GM12891 (cell line): ENCODE results near the gene LHFPL2.
A peak's percentile ranks its signal among the peaks of the same experiment; 100 is the strongest.

Source experiments
- DNase-seq: peaks from one replicate; pipeline ENCODE4 v3.0.0; 2011; ENCODE audit warnings: low spot score; ENCODE audit not compliant: insufficient read length
- FAIRE-seq: peaks from 2 replicates; lab custom pipeline; 2011; peaks lifted over from hg19 to GRCh38; lab: Jason Lieb, UNC
- PAX5 ChIP-seq: IDR thresholded peaks from 2 replicates; pipeline ENCODE4 v1.6.1; 2011; ENCODE audit warnings: low read length, moderate library complexity, mild to moderate bottlenecking; ENCODE audit not compliant: insufficient read depth, severe bottlenecking
- POLR2A ChIP-seq: IDR thresholded peaks from 2 replicates; pipeline ENCODE4 v1.6.1; 2011; ENCODE audit warnings: low read depth, low read length, control low read depth
- POLR2AphosphoS5 ChIP-seq: IDR thresholded peaks from 2 replicates; pipeline ENCODE4 v1.6.1; 2011; ENCODE audit warnings: low read depth, low read length, control low read depth
- POU2F2 ChIP-seq: IDR thresholded peaks from 2 replicates; pipeline ENCODE4 v1.6.1; 2011; ENCODE audit warnings: low read depth, mild to moderate bottlenecking, control low read depth, low read length, moderate library complexity
- SPI1 ChIP-seq: IDR thresholded peaks from 2 replicates; pipeline ENCODE4 v1.6.1; 2011; ENCODE audit warnings: low read depth, low read length, control low read depth
- TAF1 ChIP-seq: IDR thresholded peaks from 2 replicates; pipeline ENCODE4 v1.6.1; 2011; ENCODE audit warnings: low read depth, low read length, control low read depth

Gene LHFPL2

GRCh38 chr5:78653681-78654366 lies 5.3 kb upstream of the LHFPL2 start:
- FAIRE-seq (no peak), DNase-seq (no peak)
- TF ChIP-seq POU2F2 (no peak), PAX5 (no peak), POLR2A (no peak), POLR2AphosphoS5 (no peak), SPI1 (no peak), TAF1 (no peak)

DNA sequence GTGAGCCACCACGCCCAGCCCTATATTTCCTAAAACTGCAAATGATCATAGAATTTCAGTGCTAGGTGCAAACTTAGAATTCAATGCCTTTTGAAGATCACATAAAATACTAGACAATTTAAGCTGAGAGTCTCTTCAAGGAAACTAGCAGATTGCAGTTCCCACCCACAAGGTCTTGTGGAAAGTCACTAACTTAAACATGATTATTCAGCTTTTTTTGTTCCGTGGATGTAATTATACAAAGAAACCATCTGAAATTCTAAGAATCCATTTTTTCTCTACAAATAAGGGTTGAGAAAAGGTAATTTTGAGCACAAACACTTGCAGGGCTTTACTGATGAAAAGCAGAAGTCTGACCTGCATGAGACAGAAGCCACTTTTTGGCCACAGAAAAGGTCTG lies 4.5 kb upstream of the LHFPL2 start:
- FAIRE-seq: no peak
- no peak for DNase-seq
- TF ChIP-seq POU2F2 (no peak), POLR2A (no peak), PAX5 (no peak), POLR2AphosphoS5 (no peak), TAF1 (no peak), SPI1 (peak; percentile 37; the same call in 1 of the 2 replicates)

- FAIRE-seq: no peak
- TF ChIP-seq PAX5 (no peak), POU2F2 (no peak), POLR2A (no peak), TAF1 (no peak), POLR2AphosphoS5 (no peak), SPI1 (no peak)
- DNase-seq: no peak
Measured at GRCh38 chr5:78651468-78651867, 2.9 kb upstream of the LHFPL2 start.

- FAIRE-seq (no peak), DNase-seq (no peak)
- TF ChIP-seq POU2F2 (no peak), POLR2AphosphoS5 (no peak)
Measured at GRCh38 chr5:78650531-78650930, 2.0 kb upstream of the LHFPL2 start.

DNA sequence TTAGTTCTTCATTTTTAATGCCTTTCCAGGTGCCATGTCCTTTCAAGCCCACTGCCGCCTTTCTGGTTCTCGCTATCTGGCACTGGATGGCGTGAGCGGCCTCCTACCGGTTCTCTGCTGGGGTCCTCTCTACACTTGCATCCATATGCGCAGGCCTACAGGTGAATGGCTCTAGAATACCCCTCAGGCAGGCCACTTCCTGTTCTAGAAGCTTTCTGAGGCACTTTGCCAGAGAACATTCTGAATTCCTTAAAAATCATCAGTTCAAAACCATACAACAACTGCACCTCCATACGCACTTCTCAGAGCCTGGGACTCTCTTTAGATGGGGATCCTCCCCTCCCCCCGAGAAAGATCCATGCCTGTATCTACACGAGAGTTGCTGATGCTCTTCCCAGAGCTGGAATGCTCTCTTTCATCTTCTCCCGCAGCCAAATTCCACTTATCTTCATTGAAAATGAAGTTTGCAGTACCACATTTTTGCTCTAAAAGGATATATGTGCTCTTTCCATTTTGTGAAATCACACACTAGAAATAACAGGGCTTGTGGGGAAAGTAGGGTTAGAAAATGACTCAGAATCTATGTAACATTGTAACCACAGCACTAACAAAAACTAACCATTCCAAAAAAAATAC lies 1.4 kb upstream of the LHFPL2 start:
- FAIRE-seq (no peak), DNase-seq (no peak)

DNA sequence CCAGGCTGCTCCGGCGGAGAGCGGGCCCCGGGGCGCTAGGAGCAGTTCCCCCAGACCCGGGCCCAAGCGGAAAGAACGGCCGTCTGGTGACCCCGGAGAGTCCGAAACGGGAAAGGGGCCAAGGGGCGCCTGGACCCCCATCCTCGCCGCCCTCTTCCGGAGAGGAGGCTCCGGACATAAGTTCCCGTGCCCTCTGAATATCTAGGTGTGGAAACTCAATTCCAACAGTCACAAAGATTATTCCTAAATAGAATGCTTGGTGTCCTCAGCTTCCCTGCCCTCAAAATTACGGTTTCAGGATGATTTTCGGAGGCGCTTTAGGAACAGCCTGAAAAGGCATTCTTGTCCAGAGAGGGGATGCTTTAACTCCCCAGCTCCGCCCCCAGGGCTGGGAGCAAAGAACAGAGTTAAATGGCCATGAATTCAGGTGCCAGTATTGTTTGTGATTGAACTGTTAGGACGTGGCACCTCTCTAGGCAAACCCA lies 681 bp upstream of the LHFPL2 start:
- DNase-seq (no peak), FAIRE-seq (no peak)
- no peak for TF ChIP-seq TAF1
- TF ChIP-seq SPI1: no peak
- no peak for TF ChIP-seq POLR2A
- TF ChIP-seq POU2F2: no peak
- no peak for TF ChIP-seq POLR2AphosphoS5
- TF ChIP-seq PAX5: no peak

More for the DNA sequence above, 1.4 kb upstream of the LHFPL2 start:
- TF ChIP-seq POU2F2 (no peak), SPI1 (peak; percentile 39)

GRCh38 chr5:78647838-78648358 lies 674 bp downstream of the LHFPL2 start:
- FAIRE-seq: peak; percentile 60
- peak; percentile 30 for DNase-seq
- TF ChIP-seq TAF1 (no peak), POU2F2 (no peak)

DNA sequence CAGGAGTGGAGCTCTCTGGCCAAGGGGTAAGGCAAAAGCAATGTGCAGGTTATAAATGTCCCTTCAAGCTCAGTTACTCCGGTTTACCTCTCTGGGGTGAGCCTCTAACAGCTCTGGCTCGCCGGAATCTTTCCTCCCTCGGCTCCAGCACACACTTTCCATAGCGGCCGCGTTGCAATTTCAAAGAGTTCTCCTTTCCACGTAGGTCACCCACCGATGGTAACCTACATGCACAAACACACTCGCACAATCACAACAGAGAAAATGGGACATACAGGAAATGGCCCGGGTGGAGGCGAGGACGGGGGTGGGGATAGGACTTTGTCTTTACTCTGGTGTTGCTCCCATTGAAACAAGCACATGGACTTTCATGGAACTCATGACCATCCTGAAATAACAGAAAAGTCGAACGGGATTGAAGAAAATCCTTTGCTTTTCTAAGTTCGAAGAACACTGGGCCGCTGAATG lies 1.2 kb downstream of the LHFPL2 start:
- DNase-seq: no peak
- TF ChIP-seq POLR2A (no peak), TAF1 (no peak), SPI1 (no peak), POLR2AphosphoS5 (no peak), POU2F2 (no peak), PAX5 (no peak)
- peak; percentile 48 for FAIRE-seq

GRCh38 chr5:78644741-78645300 lies 3.8 kb downstream of the LHFPL2 start:
- TF ChIP-seq POLR2A (no peak), POLR2AphosphoS5 (no peak), SPI1 (no peak), PAX5 (no peak), TAF1 (no peak), POU2F2 (no peak)
- FAIRE-seq (no peak), DNase-seq (no peak)

GRCh38 chr5:78644129-78644528 lies 4.4 kb downstream of the LHFPL2 start:
- FAIRE-seq (no peak), DNase-seq (no peak)
- TF ChIP-seq POLR2A: no peak
- no peak for TF ChIP-seq PAX5
- TF ChIP-seq SPI1: no peak
- no peak for TF ChIP-seq POLR2AphosphoS5
- TF ChIP-seq TAF1: no peak
- no peak for TF ChIP-seq POU2F2
